HG02852 (cell line): ENCODE results near the gene EOMES.

Experiments used
- ATAC-seq: cut with Tn5 transposase; IDR thresholded peaks from one replicate; pipeline ENCODE4 v1.9.1; 2021; ENCODE audit warnings: mild to moderate bottlenecking, moderate library complexity; ENCODE audit not compliant: unreplicated experiment

Gene EOMES

DNA sequence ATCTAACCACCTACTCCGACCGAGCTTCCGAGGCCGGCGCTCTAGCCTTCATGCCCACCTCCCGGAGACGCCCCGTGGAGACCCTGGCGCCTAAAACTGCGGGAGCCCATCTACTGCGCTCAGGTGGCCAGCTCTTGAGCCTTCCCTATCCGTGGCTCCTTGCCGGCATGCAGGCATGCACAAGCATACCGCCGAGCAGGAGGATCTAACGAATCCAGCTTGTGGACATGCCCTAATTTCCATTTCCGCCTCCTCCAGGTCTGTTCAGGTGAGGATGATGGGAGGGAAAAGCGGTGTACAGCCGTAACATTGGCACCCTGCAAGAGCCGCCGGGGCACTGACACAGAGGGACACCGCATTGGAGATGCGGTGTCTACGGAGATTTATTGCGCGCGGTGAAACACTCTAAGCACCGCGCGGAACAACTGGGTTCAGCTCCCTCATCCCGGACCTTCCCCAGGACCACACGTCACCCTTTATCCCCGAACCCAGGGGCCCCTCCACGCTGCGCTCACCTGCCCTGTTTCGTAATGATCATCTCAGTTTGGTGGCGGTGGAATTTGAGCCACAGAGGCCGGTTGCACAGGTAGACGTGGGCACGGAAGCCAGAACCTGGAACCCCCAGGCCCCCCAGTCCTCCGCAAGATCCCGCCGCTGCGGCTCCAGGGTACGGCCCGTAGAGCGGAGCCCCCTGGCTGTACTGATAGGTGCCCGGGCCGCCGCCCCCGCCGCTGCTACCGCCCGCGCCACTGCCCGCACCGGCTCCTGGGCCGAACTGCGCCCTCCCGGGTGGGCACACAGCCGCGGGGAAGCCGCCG lies 1.0 kb downstream of the EOMES start:
- no peak for ATAC-seq

DNA sequence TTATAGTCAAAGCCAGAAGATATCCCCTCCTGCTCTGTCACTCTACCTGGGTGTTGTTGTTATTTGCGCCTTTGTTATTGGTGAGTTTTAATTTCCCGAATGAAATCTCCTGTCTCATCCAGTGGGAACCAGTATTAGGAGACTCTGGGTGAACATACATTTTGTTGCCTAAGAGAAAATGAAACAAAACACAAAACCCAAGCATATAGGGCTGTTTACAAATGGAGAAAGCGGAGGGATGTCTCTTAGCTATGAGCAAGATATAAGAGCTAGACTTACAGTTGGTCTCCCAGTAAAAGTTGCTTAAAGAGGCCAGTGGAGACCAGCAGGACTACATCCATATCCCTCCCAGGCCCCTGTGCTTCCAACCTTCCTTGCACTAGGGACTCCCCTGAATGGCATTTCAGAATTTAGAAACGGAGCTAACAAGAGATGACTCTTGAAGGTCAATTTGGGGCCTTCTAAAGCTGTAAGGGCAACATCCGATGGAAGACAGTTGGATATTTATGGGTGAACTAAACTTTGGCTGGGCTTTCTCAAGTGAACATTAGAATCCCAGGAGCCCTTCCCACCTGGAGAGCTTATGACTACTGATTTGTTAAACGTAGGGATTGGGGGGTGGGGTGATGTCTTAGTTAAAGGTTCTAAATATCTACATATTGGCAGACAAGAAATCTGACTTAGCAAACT lies 2.7 kb downstream of the EOMES start:
- ATAC-seq: no peak

DNA sequence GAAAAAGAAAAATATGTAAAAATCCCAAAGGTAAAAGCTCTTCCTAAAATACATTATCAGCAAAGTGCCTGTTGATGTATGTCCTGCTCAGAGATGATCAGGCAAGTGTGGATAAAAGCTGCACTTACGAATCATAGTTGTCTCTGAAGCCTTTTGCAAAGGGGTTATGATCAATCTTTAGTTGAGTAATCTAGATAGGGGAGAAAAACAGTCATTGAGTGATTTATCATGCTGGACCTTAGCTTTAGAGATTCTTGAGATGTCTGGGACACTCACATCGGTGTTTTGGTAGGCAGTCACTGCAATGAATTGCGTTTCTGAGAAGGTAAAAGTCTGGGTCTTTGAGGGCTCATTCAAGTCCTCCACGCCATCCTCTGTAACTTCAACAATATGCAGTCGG lies 3.7 kb downstream of the EOMES start:
- no peak for ATAC-seq

- ATAC-seq: no peak
Observed at GRCh38 chr3:27717200-27717852, 4.8 kb downstream of the EOMES start.

DNA sequence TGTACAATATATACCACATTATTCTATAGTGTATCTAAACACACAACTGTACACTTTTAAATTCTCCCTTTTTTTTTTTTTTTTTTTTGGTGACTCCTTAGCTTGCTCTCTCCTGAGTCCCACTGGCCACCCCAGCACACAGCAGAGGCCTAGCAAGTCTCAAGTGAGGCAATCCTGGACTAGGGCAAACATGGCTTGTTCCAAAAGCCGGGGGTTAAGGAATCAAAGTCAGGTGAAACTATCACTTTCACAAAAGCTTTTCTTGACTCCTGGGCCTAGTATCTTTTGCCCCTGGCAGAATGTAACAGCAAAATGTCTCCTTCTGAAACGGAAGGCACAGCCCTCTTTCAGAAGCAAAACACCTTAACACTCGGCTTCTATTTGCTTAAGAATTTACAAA lies 5.8 kb downstream of the EOMES start:
- no peak for ATAC-seq

- ATAC-seq: no peak
Observed at GRCh38 chr3:27715863-27716262, 6.3 kb downstream of the EOMES start.

GRCh38 chr3:27715454-27715806 lies 6.7 kb downstream of the EOMES start:
- no peak for ATAC-seq

- no peak for ATAC-seq
Observed at GRCh38 chr3:27714692-27715453, 7.2 kb downstream of the EOMES start.

- no peak for ATAC-seq
Observed at GRCh38 chr3:27714146-27714526, 8.0 kb downstream of the EOMES start.

DNA sequence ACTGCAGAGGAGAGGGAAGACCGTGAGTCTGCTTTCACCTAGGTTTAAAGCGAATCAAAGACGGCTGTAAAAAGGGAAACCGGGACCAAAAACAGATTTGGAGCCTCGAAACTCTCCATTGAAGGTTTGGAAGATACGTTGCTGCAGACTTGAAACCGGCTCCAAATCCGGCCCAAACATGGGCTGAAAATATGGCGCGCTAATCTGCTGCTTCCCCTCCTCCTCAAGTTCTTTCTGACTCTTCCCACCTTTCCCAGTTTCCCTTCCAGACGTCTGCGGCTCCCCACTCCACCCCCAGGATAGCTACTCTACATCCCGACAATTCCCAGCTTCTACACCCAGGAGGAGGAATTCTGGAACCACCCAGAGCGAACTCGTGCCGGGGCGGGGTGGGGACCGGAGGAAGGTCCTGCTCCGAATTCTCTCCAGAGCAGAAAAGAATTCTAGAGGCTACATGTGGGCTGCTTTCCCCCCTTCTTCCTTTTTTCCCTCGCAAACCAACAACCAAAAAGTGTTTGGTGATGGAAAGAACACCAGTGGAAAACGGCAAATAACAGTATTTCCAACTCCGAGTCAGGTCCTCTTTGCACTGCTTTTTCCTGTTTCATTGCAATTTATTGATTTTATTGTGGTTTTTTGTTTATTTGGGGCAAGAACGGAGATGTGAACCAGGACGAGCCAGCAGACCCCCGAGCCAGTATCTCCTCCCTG lies 8.5 kb downstream of the EOMES start:
- no peak for ATAC-seq

DNA sequence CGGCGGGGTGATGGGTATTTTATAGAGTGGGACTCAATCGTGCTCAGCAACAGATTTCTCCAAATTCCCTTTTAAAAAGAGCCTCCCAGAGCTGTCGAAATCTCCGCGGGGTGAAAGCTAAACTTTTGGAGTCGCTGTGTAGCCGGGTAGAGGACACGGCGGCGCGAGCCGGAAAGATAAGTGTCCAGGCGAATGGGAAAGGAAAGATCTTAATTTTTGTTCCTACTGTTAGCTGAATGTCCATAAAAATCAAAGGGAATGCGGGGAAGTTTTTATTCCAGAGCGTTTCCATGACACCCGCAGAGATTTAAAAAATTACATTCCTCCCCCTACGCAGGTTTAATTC lies 9.1 kb downstream of the EOMES start:
- ATAC-seq: no peak

- peak; percentile 96 for ATAC-seq
Observed at GRCh38 chr3:27712136-27713077, 9.7 kb downstream of the EOMES start.

DNA sequence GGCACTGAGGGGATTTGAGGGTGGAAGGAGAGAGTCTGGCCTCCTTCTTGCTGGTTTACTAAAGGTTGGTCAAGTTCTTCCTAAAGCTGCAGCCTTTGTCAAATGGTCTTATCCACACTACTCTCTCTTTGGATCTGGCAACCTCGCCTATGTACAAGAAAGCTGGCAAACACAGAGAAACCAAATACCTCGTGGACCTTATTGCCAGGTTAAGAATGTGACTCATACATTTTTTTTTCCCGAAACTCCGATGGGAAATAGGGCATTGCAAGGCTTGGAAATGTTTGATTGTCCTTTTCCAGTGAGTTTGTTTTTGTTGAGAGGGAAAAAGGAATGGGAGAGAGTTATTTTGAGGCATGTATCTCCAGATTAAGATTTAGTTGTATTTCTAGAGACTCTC lies 13.9 kb downstream of the EOMES start:
- ATAC-seq: no peak

DNA sequence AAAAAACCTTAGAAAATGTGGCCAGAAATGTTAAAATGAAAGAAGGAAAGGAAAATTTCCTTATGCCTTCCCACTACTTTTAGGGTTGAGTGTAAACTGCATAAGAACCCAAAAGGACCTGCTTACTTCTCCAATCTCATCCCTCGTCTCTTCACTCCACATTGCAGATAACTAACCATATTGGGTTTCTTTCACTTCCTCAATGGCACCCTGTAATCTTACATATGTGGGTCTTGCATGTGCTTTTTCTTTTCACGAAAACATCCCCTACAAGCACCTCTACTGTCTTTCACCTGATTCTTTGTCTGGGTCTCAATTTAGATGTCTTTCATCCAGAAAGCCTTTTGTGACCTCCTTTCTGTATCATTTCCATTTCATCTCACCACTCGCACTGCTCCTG lies 23.1 kb downstream of the EOMES start:
- no peak for ATAC-seq

DNA sequence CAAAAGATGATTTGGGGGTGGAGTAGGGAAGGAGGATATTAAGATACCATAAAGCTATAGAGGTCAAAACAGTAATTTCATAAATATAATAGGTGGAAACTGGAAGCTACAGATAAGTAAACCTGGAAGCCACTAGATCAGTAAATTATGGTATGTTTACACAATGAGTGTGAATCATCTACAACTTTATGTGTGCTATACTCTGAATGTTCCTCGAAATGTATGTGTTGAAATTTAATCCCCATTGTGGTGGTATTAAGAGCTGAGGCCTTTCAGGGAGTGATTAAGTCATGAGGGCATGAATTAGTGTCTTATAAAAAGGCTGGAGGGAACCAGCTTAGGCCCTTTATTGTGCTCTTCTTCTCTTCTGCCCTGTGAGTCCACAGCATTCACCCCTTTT lies 25.2 kb downstream of the EOMES start:
- ATAC-seq: no peak

GRCh38 chr3:27695636-27696035 lies 26.5 kb downstream of the EOMES start:
- no peak for ATAC-seq

GRCh38 chr3:27688053-27688452 lies 34.1 kb downstream of the EOMES start:
- no peak for ATAC-seq

GRCh38 chr3:27686642-27687041 lies 35.5 kb downstream of the EOMES start:
- no peak for ATAC-seq

DNA sequence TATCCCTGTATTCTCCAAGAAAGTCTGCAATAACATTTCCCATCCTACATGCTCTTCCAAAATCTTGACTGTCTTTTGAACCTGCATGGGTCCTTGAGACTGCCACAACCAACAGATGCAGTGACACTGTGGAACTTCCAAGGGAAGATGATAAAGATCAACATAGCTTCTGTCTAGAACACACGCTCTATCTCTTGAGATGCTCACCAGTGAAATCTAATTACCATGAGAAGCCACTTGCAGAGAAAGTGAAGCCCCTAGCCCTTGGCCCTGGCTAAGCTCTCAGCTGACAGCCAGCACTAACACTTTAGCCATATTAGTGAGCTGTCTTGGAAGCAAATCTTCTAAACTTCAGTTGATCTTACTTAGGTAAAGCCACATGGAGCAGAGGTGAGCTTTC lies 36.6 kb downstream of the EOMES start:
- ATAC-seq: no peak

DNA sequence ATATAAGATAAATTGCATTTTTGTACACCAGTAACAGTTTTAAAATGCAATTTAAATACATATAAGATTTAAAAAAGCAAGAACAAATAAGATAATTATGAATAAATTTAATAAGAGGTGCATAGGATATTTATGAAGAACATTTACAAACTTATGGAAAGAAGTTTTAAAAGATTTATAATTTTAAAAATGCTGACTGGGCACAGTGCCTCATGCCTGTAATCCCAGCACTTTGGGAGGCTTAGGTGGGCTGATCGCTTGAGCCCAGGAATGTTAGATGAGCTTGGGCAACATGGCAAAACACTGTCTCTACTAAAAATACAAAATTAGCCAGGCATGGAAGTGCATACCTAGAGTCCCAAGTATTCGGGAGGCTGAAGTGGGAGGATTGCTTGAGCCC lies 37.8 kb downstream of the EOMES start:
- ATAC-seq: no peak
